PC-9 (cell line): ENCODE measurements around the gene TNFRSF1A.

Experiments
- EZH2 ChIP-seq: fragments of 200-600 bp; sonication (generic); IDR thresholded peaks from 2 replicates; pipeline ENCODE4 v1.8.0; 2017; ENCODE audit warnings: antibody characterized with exemption, low read depth
- TF ChIP-seq, protein P1 (sequence below): fragments of 200-600 bp; sonication (generic); conservative IDR thresholded peaks from 2 replicates; pipeline ENCODE4 v1.6.1; 2017; ENCODE audit warnings: mixed run types, antibody characterized with exemption, mild to moderate bottlenecking, moderate library complexity

DNA sequence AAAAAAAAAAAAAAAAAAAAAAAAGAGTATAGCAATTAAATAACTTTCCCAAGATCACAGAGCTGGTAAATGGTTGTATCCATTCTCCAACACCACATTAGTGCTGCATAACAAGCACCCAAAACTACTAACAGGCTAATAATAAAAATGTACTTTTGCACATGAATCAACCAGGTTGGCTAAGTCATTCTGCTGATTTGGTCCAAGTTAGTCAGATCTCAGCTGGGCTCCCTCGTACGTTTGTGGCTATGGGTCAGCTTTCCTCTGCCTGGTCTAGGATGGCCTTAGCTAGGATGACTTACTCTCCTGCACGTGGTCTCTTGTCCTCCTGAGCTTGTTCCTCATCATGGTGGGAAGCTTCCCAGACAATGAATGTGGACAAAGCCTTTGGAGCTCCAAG is 39.3 kb downstream of the TNFRSF1A start:
- TF ChIP-seq, protein P1, sequence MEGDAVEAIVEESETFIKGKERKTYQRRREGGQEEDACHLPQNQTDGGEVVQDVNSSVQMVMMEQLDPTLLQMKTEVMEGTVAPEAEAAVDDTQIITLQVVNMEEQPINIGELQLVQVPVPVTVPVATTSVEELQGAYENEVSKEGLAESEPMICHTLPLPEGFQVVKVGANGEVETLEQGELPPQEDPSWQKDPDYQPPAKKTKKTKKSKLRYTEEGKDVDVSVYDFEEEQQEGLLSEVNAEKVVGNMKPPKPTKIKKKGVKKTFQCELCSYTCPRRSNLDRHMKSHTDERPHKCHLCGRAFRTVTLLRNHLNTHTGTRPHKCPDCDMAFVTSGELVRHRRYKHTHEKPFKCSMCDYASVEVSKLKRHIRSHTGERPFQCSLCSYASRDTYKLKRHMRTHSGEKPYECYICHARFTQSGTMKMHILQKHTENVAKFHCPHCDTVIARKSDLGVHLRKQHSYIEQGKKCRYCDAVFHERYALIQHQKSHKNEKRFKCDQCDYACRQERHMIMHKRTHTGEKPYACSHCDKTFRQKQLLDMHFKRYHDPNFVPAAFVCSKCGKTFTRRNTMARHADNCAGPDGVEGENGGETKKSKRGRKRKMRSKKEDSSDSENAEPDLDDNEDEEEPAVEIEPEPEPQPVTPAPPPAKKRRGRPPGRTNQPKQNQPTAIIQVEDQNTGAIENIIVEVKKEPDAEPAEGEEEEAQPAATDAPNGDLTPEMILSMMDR = no peak
- no peak for TF ChIP-seq EZH2
